Measurements from ENCODE around the gene UROC1. TPM values are rescaled to one million over a fixed set of nuclear protein-coding genes. Genes with fewer than 3 reads are reported as not detected.

Gene UROC1
- total RNA-seq (2022) (not detected in 2 replicates), Bru-seq, nascent RNA (not detected), BruChase-seq, experiment 1, labeled RNA remaining after a 6-hour chase (percentile 10 among the genes with signal in this experiment), BruChase-seq, experiment 2, labeled RNA remaining after a 2-hour chase (not detected)
- long read RNA-seq, result 0 reads

- CTCF ChIA-PET, result interaction anchor here (1.3 kb wide), 1 partner anchor 11 kb away, joined by 8 read pairs; no protein-coding TSS in a partner anchor
- Mint-ChIP-seq H3K9me3 (ENCODE audit: unreplicated experiment) (no peaks in the 10 kb centered on the region), H3K27ac (ENCODE audit: low read depth, unreplicated experiment) (no peak within 1 kb of the TSS), H3K4me3 (ENCODE audit: unreplicated experiment) (no peak within 1 kb of the TSS), H3K36me3 (ENCODE audit: insufficient read depth, unreplicated experiment) (no peaks in the 10 kb centered on the region), H3K27me3 (ENCODE audit: insufficient read depth, unreplicated experiment) (no peaks in the 10 kb centered on the region), H3K4me1 (ENCODE audit: insufficient read depth, unreplicated experiment) (no peaks in the 10 kb centered on the region)
- no peak for DNase-seq (ENCODE audit: unreplicated experiment)
- POLR2A ChIA-PET, result no interaction called here
- intact Hi-C loops (cut with micrococcal nuclease), result no loop called here
- no TSS peak for BruUV-seq (replicated peaks)
- TF ChIP-seq, protein P1, sequence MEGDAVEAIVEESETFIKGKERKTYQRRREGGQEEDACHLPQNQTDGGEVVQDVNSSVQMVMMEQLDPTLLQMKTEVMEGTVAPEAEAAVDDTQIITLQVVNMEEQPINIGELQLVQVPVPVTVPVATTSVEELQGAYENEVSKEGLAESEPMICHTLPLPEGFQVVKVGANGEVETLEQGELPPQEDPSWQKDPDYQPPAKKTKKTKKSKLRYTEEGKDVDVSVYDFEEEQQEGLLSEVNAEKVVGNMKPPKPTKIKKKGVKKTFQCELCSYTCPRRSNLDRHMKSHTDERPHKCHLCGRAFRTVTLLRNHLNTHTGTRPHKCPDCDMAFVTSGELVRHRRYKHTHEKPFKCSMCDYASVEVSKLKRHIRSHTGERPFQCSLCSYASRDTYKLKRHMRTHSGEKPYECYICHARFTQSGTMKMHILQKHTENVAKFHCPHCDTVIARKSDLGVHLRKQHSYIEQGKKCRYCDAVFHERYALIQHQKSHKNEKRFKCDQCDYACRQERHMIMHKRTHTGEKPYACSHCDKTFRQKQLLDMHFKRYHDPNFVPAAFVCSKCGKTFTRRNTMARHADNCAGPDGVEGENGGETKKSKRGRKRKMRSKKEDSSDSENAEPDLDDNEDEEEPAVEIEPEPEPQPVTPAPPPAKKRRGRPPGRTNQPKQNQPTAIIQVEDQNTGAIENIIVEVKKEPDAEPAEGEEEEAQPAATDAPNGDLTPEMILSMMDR (IDR thresholded peaks at IDR 0.05; ENCODE audit: unreplicated experiment), result no peak
Observed at GRCh38 chr3:126517291-126517951, at the start of gene UROC1. TSS of gene UROC1 (minus strand) at chr3:126517773. CDS start at chr3:126517719, 54 bp downstream.

DNA sequence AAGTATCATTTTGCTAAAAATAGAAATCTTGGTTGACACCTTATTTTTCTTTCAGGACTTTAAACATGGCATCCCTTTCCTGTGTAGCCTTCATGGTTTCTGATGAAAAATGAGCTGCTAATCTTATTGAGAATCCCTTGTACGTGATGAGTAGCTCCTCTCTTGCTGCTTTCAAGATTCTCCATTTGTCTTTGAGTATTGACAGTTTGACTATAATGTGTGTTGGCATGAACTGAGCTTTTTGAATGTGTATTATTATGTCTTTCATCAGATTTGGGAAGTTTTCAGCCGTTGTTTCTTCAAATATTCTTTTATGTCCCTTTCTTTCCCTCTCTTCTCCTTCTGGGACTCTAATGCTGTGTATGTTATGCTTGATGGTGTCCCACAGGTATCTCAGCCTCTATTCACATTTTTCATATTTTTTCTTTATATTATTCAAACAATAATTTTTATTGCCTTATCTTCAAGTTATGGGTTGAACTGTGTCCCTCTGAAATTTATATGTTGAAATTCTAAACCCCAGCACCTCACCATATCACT, 45.2 kb upstream of the UROC1 start:
- no TSS peak for BruUV-seq (replicated peaks)
- TF ChIP-seq, protein P1 (IDR thresholded peaks at IDR 0.05; ENCODE audit: unreplicated experiment), result no peak
- H3K36me3 Mint-ChIP-seq (ENCODE audit: insufficient read depth, unreplicated experiment), result no peaks in the 10 kb centered on the region
- no peak overlapping the region for H3K4me3 Mint-ChIP-seq (ENCODE audit: unreplicated experiment)
- H3K27ac Mint-ChIP-seq (ENCODE audit: low read depth, unreplicated experiment), result no peak overlapping the region
- peaks cover 66% of the 10 kb centered on the region for H3K27me3 Mint-ChIP-seq (ENCODE audit: insufficient read depth, unreplicated experiment)
- ChIA-PET POLR2A (no interaction called here), CTCF (interaction anchor here (0.5 to 2.4 kb wide), 2 partner anchors 26 to 40 kb away, joined by 3 to 6 read pairs; no protein-coding TSS in a partner anchor)
- H3K4me1 Mint-ChIP-seq (ENCODE audit: insufficient read depth, unreplicated experiment), result no peaks in the 10 kb centered on the region
- no peak for DNase-seq (ENCODE audit: unreplicated experiment)
- intact Hi-C loops (cut with micrococcal nuclease), result no loop called here
- no peaks in the 10 kb centered on the region for H3K9me3 Mint-ChIP-seq (ENCODE audit: unreplicated experiment)

DNA sequence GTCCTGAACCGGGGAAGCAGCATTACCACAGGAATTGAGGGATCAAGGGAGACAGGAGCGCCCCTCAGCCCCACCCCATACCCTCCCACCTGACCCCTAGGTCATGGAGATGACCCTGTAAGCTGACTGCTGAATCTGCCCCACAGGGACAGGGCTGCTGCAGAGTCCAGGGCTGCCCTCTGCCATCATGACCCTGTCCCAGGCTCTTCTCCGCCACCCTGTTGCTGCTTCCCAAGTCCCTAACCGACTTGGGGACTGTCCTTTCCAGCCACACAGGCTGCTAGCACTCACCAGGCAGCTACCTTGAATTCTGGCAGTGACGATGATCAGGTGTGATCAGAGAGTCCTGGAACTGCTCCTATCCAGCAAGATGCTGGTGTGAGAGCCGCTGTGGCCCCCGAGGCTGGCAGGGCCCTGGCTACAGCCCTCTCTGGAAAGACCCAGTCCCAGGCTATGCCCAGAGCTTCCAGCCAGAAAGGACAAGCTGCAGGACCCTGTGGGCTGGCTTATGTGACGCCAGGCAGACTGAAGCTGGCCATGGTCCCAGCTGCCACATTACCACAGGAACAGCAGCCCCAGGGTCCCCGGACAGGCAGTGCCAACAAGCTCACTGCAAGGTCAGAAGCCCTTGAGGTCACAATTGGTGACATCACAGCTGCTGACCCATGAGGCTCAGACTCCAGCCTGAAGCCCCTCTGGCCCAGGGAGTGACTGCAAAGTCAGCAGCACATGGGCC, 40.9 kb upstream of the UROC1 start, which contains the start of gene C3orf22:
TSS of gene C3orf22 (minus strand) at position 597 of the 736 bp plus-strand sequence. CDS start 5,542 bp downstream, outside the sequence.
- no peaks in the 10 kb centered on the region for H3K36me3 Mint-ChIP-seq (ENCODE audit: insufficient read depth, unreplicated experiment)
- H3K27ac Mint-ChIP-seq (ENCODE audit: low read depth, unreplicated experiment), result no peak within 1 kb of the TSS
- CTCF ChIA-PET, result no interaction called here
- POLR2A ChIA-PET, result no interaction called here
- H3K9me3 Mint-ChIP-seq (ENCODE audit: unreplicated experiment), result no peaks in the 10 kb centered on the region
- H3K4me3 Mint-ChIP-seq (ENCODE audit: unreplicated experiment), result no peak within 1 kb of the TSS
- H3K27me3 Mint-ChIP-seq (ENCODE audit: insufficient read depth, unreplicated experiment), result peaks cover 47% of the 10 kb centered on the region
- no peak for DNase-seq (ENCODE audit: unreplicated experiment)
- TF ChIP-seq, protein P1 (IDR thresholded peaks at IDR 0.05; ENCODE audit: unreplicated experiment), result no peak
- H3K4me1 Mint-ChIP-seq (ENCODE audit: insufficient read depth, unreplicated experiment), result no peaks in the 10 kb centered on the region
- BruUV-seq (replicated peaks), result no TSS peak
- intact Hi-C loops (cut with micrococcal nuclease), result no loop called here

DNA sequence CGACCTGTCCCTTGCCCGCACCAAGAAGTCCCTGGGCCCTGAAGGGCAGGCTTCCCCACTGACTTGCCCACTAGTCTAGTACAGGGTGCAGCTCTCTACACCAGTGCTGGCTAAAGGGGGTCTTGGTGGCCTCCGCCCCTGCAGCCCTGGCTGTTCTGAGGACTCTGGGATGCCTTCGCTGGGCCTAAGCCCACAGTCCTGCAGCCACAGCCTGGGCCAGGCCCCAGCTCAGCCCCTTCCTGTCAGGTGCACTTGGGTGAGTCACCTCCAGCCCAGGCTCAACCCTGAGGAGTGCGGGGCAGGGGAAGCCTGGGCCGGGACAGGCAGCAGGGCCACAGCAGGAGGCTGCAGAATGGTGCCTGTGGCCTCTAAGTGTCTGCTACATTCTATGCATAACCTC, 40.2 kb upstream of the UROC1 start:
- no peaks in the 10 kb centered on the region for H3K9me3 Mint-ChIP-seq (ENCODE audit: unreplicated experiment)
- BruUV-seq (replicated peaks), result no TSS peak
- H3K4me3 Mint-ChIP-seq (ENCODE audit: unreplicated experiment), result no peak overlapping the region
- CTCF ChIA-PET, result no interaction called here
- H3K27me3 Mint-ChIP-seq (ENCODE audit: insufficient read depth, unreplicated experiment), result peaks cover 40% of the 10 kb centered on the region
- POLR2A ChIA-PET, result no interaction called here
- H3K36me3 Mint-ChIP-seq (ENCODE audit: insufficient read depth, unreplicated experiment), result no peaks in the 10 kb centered on the region
- TF ChIP-seq, protein P1 (IDR thresholded peaks at IDR 0.05; ENCODE audit: unreplicated experiment), result no peak
- no peak overlapping the region for H3K27ac Mint-ChIP-seq (ENCODE audit: low read depth, unreplicated experiment)
- H3K4me1 Mint-ChIP-seq (ENCODE audit: insufficient read depth, unreplicated experiment), result no peaks in the 10 kb centered on the region
- DNase-seq (ENCODE audit: unreplicated experiment), result no peak
- intact Hi-C loops (cut with micrococcal nuclease), result no loop called here
